SU-DHL-6 (cell line): ENCODE data around the gene CBFA2T2.
"Not testable (repeated sequence)": the region's sequence is repeated elsewhere in the genome, so short reads cannot be mapped to it uniquely, and the experiment has no call there.

ENCODE experiments used
- EZH2phosphoT487 ChIP-seq: fragments of 200-600 bp; sonication (generic), shearing (Covaris generic); conservative IDR thresholded peaks from 2 replicates; pipeline ENCODE4 v1.6.1; 2018; ENCODE audit warnings: mild to moderate bottlenecking, antibody characterized with exemption, low read length, moderate library complexity, mixed read lengths
- TF ChIP-seq, protein P1 (sequence below): fragments of 200-600 bp; sonication (generic); IDR thresholded peaks from one replicate; pipeline ENCODE4 v1.5.1; 2017; ENCODE audit warnings: antibody characterized with exemption, mild to moderate bottlenecking, low read length, moderate library complexity; ENCODE audit not compliant: insufficient read depth, poor library complexity, severe bottlenecking

DNA sequence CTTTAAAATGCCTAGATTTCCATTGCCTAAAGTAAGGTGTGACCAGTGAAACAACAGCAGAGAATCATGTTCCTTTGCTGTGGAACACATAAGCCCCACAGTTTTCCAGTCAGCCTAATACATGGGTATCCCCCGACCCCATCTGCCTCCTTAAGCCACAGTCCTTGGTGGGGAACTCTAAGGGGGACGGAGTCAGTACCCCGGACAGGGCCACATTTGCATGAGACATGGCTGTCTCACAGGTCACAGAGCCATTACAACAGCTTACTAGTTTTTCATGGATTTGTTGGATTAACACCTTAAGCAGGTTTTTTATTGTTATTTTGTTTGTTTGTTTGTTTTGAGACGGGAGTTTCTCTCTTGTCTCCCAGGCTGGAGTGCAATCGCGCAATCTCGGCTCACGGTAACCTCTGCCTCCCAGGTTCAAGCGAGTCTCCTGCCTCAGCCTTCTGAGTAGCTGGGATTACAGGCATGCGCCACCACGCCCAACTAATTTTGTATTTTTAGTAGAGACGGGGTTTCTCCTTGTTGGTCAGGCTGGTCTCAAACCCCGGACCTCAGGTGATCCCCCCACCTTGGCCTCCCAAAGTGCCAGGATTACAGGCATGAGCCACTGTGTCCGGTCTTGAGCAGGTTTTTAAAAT lies 157.2 kb downstream of the CBFA2T2 start:
- TF ChIP-seq, protein P1, sequence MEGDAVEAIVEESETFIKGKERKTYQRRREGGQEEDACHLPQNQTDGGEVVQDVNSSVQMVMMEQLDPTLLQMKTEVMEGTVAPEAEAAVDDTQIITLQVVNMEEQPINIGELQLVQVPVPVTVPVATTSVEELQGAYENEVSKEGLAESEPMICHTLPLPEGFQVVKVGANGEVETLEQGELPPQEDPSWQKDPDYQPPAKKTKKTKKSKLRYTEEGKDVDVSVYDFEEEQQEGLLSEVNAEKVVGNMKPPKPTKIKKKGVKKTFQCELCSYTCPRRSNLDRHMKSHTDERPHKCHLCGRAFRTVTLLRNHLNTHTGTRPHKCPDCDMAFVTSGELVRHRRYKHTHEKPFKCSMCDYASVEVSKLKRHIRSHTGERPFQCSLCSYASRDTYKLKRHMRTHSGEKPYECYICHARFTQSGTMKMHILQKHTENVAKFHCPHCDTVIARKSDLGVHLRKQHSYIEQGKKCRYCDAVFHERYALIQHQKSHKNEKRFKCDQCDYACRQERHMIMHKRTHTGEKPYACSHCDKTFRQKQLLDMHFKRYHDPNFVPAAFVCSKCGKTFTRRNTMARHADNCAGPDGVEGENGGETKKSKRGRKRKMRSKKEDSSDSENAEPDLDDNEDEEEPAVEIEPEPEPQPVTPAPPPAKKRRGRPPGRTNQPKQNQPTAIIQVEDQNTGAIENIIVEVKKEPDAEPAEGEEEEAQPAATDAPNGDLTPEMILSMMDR, result not testable (repeated sequence)
- not testable (repeated sequence) for TF ChIP-seq EZH2phosphoT487
